ENCODE measurements around the gene BCKDHB.

DNA sequence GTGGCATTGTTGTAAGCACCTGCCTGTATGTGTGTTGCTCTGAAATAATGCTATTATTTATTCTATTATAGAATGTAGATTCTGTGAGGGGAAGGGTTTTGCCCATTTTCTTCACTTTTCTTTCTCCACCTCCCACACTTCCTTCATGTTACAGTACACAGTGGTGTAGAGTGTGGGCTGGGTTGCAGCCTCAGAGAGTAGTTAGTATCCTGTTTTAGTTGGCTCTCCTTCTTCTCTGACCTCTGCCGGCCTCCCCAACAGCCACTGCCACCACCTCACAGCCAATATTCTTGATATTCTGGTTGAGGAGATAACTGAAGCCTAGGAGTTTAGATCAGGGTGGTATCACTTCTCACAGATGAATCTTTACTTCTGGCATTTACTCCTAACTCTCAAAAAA lies 143.4 kb downstream of the BCKDHB start:
- TF ChIP-seq POLR2AphosphoS5 (IDR thresholded peaks at IDR 0.05; ENCODE audit: low read depth, low read length) = no peak
- no peak for TF ChIP-seq TAF1 (IDR thresholded peaks at IDR 0.05; ENCODE audit: low read depth, low read length)
- TF ChIP-seq POLR2A (IDR thresholded peaks at IDR 0.05; ENCODE audit: low read depth, low read length) = no peak
- TF ChIP-seq SPI1 (IDR thresholded peaks at IDR 0.05; ENCODE audit: low read depth, low read length) = no peak
- no peak for TF ChIP-seq PAX5 (IDR thresholded peaks at IDR 0.05; ENCODE audit: insufficient read depth, low read length, severe bottlenecking)
- no peak for TF ChIP-seq POU2F2 (IDR thresholded peaks at IDR 0.05; ENCODE audit: low read depth, low read length)
